ENCODE data around the gene PDLIM4. TPM values are rescaled to one million over a fixed set of nuclear protein-coding genes. Genes with fewer than 3 reads are reported as not detected.

PDLIM4 gene
- polyA plus RNA-seq, 1 donor (not counting 4 experiments of a cell fraction or from before 2014, with no cell fraction given), result 38.3 TPM

DNA sequence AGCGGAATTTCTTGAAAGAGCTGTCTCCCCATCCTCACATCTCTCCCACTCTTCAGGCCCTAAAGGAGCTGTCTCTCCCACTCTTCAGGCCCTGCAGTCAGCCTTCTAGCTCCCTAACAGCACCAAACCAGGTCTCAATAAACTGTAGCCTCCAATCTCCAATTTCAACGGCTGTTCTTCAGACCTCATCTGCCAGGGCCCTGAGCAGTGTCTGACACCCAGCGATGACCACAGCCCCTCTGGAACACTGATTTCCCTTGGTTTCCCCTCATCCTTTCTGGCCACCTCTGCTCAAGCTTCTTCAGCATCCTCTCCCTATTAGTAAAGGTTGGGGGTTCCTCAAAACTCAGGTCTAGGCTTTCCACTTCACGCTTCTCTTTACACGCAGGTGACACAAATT lies 28.3 kb upstream of the PDLIM4 start:
- H3K9ac ChIP-seq (ENCODE audit: control insufficient read depth, extremely low read depth, insufficient read depth, low read length), result no peak overlapping the region
- no peaks in the 10 kb centered on the region for H3K9me1 ChIP-seq (ENCODE audit: control insufficient read depth, extremely low read depth, insufficient read depth, low read length)
- H3K79me2 ChIP-seq (ENCODE audit: control insufficient read depth, insufficient read depth, low read length), result peaks cover 10% of the 10 kb centered on the region
- DNase-seq (ENCODE audit: low read depth, low spot score), result no peak
- peaks cover 37% of the 10 kb centered on the region for H3K4me1 ChIP-seq (ENCODE audit: control insufficient read depth, extremely low read depth, insufficient read depth, low read length)
- no peaks in the 10 kb centered on the region for H3K27me3 ChIP-seq (ENCODE audit: control insufficient read depth, extremely low read depth, insufficient read depth, low read length)
- H3K27ac ChIP-seq (ENCODE audit: control insufficient read depth, insufficient read depth, low read length), result no peak overlapping the region
- dilution Hi-C loops (cut with MboI; ENCODE audit: extremely low pct_ligation_motif_present, low sequenced_read_pairs), result no loop called here
- no peaks in the 10 kb centered on the region for H4K20me1 ChIP-seq (ENCODE audit: control insufficient read depth, extremely low read depth, insufficient read depth, low read length)
- H2AFZ ChIP-seq (ENCODE audit: control insufficient read depth, low read length), result no peak overlapping the region
- H3K4me3 ChIP-seq (ENCODE audit: control insufficient read depth in 2 of 3, extremely low read depth in 1 of 3, insufficient read depth in 2 of 3, low read depth in 1 of 3, low read length in 3 of 3), result no peak overlapping the region
- no peaks in the 10 kb centered on the region for H3K36me3 ChIP-seq (ENCODE audit: control insufficient read depth in 2 of 2, extremely low read depth in 1 of 2, insufficient read depth in 2 of 2, low read length in 2 of 2)
- H3K4me2 ChIP-seq (ENCODE audit: control insufficient read depth, extremely low read depth, insufficient read depth, low read depth, low read length), result no peak overlapping the region
- TF ChIP-seq, protein P1, sequence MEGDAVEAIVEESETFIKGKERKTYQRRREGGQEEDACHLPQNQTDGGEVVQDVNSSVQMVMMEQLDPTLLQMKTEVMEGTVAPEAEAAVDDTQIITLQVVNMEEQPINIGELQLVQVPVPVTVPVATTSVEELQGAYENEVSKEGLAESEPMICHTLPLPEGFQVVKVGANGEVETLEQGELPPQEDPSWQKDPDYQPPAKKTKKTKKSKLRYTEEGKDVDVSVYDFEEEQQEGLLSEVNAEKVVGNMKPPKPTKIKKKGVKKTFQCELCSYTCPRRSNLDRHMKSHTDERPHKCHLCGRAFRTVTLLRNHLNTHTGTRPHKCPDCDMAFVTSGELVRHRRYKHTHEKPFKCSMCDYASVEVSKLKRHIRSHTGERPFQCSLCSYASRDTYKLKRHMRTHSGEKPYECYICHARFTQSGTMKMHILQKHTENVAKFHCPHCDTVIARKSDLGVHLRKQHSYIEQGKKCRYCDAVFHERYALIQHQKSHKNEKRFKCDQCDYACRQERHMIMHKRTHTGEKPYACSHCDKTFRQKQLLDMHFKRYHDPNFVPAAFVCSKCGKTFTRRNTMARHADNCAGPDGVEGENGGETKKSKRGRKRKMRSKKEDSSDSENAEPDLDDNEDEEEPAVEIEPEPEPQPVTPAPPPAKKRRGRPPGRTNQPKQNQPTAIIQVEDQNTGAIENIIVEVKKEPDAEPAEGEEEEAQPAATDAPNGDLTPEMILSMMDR (optimal IDR thresholded peaks at IDR 0.05 in 1 of 3, IDR thresholded peaks at IDR 0.05 in 1 of 3, conservative IDR thresholded peaks at IDR 0.05 in 1 of 3; ENCODE audit: extremely low read depth in 1 of 3, insufficient read depth in 2 of 3, low read length in 3 of 3), result no peak
- no peak for TF ChIP-seq EZH2 (IDR thresholded peaks at IDR 0.05; ENCODE audit: low read length)
- no peak for FAIRE-seq
- no peaks in the 10 kb centered on the region for H3K9me3 ChIP-seq (ENCODE audit: control insufficient read depth, low read depth, low read length)

DNA sequence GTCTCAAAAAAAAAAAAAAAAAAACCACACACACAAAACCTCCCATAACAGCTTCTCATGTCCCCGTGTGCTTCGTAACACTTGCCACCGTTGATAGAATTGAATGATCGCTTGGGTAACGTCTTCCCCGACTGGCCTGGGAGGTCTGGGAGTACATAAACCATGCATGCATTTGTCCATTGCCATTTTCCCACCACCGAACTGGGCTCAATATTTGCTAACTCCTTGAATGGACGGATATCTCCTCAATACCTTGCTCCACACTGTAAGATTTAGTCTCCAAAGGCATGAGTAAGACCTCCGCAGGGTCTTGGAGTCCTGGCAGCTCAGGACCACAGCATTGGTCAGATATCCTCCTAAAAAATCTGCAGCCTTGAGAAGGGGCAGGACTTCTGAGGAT lies 26.6 kb upstream of the PDLIM4 start:
- TF ChIP-seq, protein P1 (optimal IDR thresholded peaks at IDR 0.05 in 1 of 3, IDR thresholded peaks at IDR 0.05 in 1 of 3, conservative IDR thresholded peaks at IDR 0.05 in 1 of 3; ENCODE audit: extremely low read depth in 1 of 3, insufficient read depth in 2 of 3, low read length in 3 of 3), result no peak
- TF ChIP-seq EZH2 (IDR thresholded peaks at IDR 0.05; ENCODE audit: low read length), result no peak
- H3K4me3 ChIP-seq (ENCODE audit: control insufficient read depth in 2 of 3, extremely low read depth in 1 of 3, insufficient read depth in 2 of 3, low read depth in 1 of 3, low read length in 3 of 3), result no peak overlapping the region
- FAIRE-seq, result no peak
- no peaks in the 10 kb centered on the region for H3K9me3 ChIP-seq (ENCODE audit: control insufficient read depth, low read depth, low read length)
- H3K27ac ChIP-seq (ENCODE audit: control insufficient read depth, insufficient read depth, low read length), result no peak overlapping the region
- H3K27me3 ChIP-seq (ENCODE audit: control insufficient read depth, extremely low read depth, insufficient read depth, low read length), result no peaks in the 10 kb centered on the region
- DNase-seq (ENCODE audit: low read depth, low spot score), result no peak
- no peak overlapping the region for H2AFZ ChIP-seq (ENCODE audit: control insufficient read depth, low read length)
- dilution Hi-C loops (cut with MboI; ENCODE audit: extremely low pct_ligation_motif_present, low sequenced_read_pairs), result no loop called here
- H3K4me2 ChIP-seq (ENCODE audit: control insufficient read depth, extremely low read depth, insufficient read depth, low read depth, low read length), result no peak overlapping the region
- H3K9me1 ChIP-seq (ENCODE audit: control insufficient read depth, extremely low read depth, insufficient read depth, low read length), result no peaks in the 10 kb centered on the region
- H3K79me2 ChIP-seq (ENCODE audit: control insufficient read depth, insufficient read depth, low read length), result peaks cover 6% of the 10 kb centered on the region
- H4K20me1 ChIP-seq (ENCODE audit: control insufficient read depth, extremely low read depth, insufficient read depth, low read length), result no peaks in the 10 kb centered on the region
- peaks cover 22% of the 10 kb centered on the region for H3K4me1 ChIP-seq (ENCODE audit: control insufficient read depth, extremely low read depth, insufficient read depth, low read length)
- H3K36me3 ChIP-seq (ENCODE audit: control insufficient read depth in 2 of 2, extremely low read depth in 1 of 2, insufficient read depth in 2 of 2, low read length in 2 of 2), result no peaks in the 10 kb centered on the region
- H3K9ac ChIP-seq (ENCODE audit: control insufficient read depth, extremely low read depth, insufficient read depth, low read length), result no peak overlapping the region

All from keratinocyte (primary cell).